Measurements from ENCODE around the gene ZNF33A. TPM values are rescaled to one million over a fixed set of nuclear protein-coding genes. Genes with fewer than 3 reads are reported as not detected.

ZNF33A gene
- total and polyA plus RNA-seq, 4 donors: 6.7 to 25.7 (median 13.1) TPM

DNA sequence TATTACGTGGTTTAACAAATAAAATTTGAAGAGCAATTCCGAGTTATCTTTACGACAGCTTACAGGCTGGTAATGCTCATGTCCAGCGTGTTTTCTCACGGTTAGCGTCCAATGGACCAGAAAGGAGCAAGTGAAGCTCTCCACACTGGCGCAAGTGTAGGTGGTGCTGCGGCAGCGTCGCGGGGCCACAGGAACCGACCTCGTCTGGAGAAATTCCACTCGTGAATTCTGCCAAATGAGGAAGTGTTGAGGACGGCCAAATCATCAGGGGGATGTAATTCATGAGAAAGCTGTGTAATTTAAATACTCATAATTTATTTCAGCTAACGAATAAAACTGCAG is 83.3 kb downstream of the ZNF33A start:
- peak overlapping the region; percentile 29 to 82 for H3K9ac ChIP-seq (ENCODE audit: low read depth in 1 of 2, low read length in 2 of 2)
- H3K4me1 ChIP-seq (ENCODE audit: control insufficient read depth in 4 of 4, insufficient read depth in 4 of 4, low read length in 3 of 4): peaks cover 0 to 12% (median 8%) of the 10 kb centered on the region in 4 donors
- H3K4me3 ChIP-seq (ENCODE audit: low read depth in 1 of 3, low read length in 3 of 3): peak overlapping the region; percentile 76 to 96 (median 90)
- peak overlapping the region; percentile 53 to 94 for H3K27ac ChIP-seq (ENCODE audit: low read depth in 1 of 2, low read length in 2 of 2)
- TF ChIP-seq HNF4A (conservative IDR thresholded peaks at IDR 0.05): no peak
- TF ChIP-seq, protein P1, sequence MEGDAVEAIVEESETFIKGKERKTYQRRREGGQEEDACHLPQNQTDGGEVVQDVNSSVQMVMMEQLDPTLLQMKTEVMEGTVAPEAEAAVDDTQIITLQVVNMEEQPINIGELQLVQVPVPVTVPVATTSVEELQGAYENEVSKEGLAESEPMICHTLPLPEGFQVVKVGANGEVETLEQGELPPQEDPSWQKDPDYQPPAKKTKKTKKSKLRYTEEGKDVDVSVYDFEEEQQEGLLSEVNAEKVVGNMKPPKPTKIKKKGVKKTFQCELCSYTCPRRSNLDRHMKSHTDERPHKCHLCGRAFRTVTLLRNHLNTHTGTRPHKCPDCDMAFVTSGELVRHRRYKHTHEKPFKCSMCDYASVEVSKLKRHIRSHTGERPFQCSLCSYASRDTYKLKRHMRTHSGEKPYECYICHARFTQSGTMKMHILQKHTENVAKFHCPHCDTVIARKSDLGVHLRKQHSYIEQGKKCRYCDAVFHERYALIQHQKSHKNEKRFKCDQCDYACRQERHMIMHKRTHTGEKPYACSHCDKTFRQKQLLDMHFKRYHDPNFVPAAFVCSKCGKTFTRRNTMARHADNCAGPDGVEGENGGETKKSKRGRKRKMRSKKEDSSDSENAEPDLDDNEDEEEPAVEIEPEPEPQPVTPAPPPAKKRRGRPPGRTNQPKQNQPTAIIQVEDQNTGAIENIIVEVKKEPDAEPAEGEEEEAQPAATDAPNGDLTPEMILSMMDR (IDR thresholded peaks at IDR 0.05; ENCODE audit: low read depth, low read length, missing input control): peak; percentile 16
- no peaks in the 10 kb centered on the region for H3K27me3 ChIP-seq (ENCODE audit: control insufficient read depth in 4 of 4, insufficient read depth in 4 of 4, low read length in 3 of 4)
- H3K36me3 ChIP-seq (ENCODE audit: control insufficient read depth in 4 of 4, insufficient read depth in 3 of 4, low read depth in 1 of 4, low read length in 3 of 4): peaks cover 6 to 20% (median 18%) of the 10 kb centered on the region in 4 donors
- whole genome bisulfite sequencing: 12% methylated on average over 16 of the region's 16 CpGs
- H3K9me3 ChIP-seq (ENCODE audit: control insufficient read depth in 4 of 4, low read length in 3 of 4): no peaks in the 10 kb centered on the region
- no peak for DNase-seq (ENCODE audit: low spot score)

DNA sequence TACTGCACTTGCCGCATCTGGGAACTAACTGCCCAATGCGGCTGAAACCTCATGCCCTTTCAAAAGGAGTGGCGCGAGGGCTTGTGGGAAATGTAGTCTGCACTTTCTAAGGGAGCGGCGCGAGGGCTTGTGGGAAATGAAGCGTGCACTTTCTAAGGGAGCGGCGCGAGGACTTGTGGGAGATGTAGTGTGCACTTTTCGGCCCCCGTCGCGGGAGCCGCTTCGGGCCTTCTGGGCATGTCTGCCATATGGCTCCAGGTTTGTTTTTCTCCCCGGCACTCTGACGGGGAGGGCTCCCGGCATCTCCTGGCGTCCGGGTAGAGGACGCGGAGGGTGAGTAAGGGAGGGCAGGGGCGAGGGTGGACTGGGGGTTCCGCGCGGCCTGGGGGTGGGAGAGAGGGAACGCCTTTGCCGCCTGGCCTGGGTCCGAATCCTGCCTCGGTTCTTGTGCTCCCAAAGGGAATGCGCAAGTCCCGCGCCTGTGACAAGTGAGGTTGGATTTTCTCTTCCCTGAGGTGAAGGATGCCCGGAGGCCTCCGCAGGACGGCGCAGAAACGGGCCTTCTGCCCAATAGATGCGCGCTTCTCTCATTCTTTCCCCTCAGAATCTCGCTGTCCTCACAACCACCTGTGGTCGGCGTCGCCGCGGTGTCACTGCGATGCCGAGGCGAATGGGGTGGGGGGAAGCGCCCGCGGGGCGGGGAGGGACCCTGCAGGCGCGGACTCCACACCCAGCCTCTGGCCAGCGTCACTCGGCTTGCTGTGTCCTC is 83.9 kb downstream of the ZNF33A start, which contains the start of gene ZNF37A:
TSS of gene ZNF37A (plus strand) at position 180 of the 769 bp plus-strand sequence. CDS start 2,281 bp downstream, outside the sequence.
- H3K4me1 ChIP-seq (ENCODE audit: control insufficient read depth in 4 of 4, insufficient read depth in 4 of 4, low read length in 3 of 4): peaks cover 0 to 12% (median 8%) of the 10 kb centered on the region in 4 donors
- no peaks in the 10 kb centered on the region for H3K9me3 ChIP-seq (ENCODE audit: control insufficient read depth in 4 of 4, low read length in 3 of 4)
- H3K9ac ChIP-seq (ENCODE audit: low read depth in 1 of 2, low read length in 2 of 2): peak within 1 kb of the TSS; percentile 73 to 95
- peaks cover 6 to 22% (median 19%) of the 10 kb centered on the region in 4 donors for H3K36me3 ChIP-seq (ENCODE audit: control insufficient read depth in 4 of 4, insufficient read depth in 3 of 4, low read depth in 1 of 4, low read length in 3 of 4)
- under 1% methylated on average over 59 of the region's 59 CpGs for WGBS
- no peaks in the 10 kb centered on the region for H3K27me3 ChIP-seq (ENCODE audit: control insufficient read depth in 4 of 4, insufficient read depth in 4 of 4, low read length in 3 of 4)
- peak within 1 kb of the TSS; percentile 76 to 96 (median 90) for H3K4me3 ChIP-seq (ENCODE audit: low read depth in 1 of 3, low read length in 3 of 3)
- H3K27ac ChIP-seq (ENCODE audit: low read depth in 1 of 2, low read length in 2 of 2): peak within 1 kb of the TSS; percentile 86 to 94
- no peak for TF ChIP-seq HNF4G (IDR thresholded peaks at IDR 0.05)
- peak; percentile 34 for TF ChIP-seq NR2F2 (IDR thresholded peaks at IDR 0.05)
- peak; percentile 14 to 28 for TF ChIP-seq JUND (IDR thresholded peaks at IDR 0.05)
- TF ChIP-seq FOXA2 (IDR thresholded peaks at IDR 0.05): peak; percentile 29
- peak; percentile 50 to 58 for TF ChIP-seq RXRA (IDR thresholded peaks at IDR 0.05)
- TF ChIP-seq EGR1 (IDR thresholded peaks at IDR 0.05; ENCODE audit: low read depth in 2 of 2): peak in 1 of 2 donors; percentile 12
- no peak for TF ChIP-seq ATF3 (IDR thresholded peaks at IDR 0.05)
- TF ChIP-seq, protein P2, sequence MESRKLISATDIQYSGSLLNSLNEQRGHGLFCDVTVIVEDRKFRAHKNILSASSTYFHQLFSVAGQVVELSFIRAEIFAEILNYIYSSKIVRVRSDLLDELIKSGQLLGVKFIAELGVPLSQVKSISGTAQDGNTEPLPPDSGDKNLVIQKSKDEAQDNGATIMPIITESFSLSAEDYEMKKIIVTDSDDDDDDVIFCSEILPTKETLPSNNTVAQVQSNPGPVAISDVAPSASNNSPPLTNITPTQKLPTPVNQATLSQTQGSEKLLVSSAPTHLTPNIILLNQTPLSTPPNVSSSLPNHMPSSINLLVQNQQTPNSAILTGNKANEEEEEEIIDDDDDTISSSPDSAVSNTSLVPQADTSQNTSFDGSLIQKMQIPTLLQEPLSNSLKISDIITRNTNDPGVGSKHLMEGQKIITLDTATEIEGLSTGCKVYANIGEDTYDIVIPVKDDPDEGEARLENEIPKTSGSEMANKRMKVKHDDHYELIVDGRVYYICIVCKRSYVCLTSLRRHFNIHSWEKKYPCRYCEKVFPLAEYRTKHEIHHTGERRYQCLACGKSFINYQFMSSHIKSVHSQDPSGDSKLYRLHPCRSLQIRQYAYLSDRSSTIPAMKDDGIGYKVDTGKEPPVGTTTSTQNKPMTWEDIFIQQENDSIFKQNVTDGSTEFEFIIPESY (IDR thresholded peaks at IDR 0.05): peak; percentile 90
- peak; percentile 23 to 27 for TF ChIP-seq HNF4A (conservative IDR thresholded peaks at IDR 0.05)
- peak; percentile 44 for TF ChIP-seq SP1 (IDR thresholded peaks at IDR 0.05)
- peak; percentile 28 for TF ChIP-seq FOXA1 (IDR thresholded peaks at IDR 0.05)
- TF ChIP-seq, protein P3, sequence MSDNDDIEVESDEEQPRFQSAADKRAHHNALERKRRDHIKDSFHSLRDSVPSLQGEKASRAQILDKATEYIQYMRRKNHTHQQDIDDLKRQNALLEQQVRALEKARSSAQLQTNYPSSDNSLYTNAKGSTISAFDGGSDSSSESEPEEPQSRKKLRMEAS (IDR thresholded peaks at IDR 0.05): peak; percentile 99
- TF ChIP-seq YY1 (IDR thresholded peaks at IDR 0.05): peak; percentile 94
- TF ChIP-seq REST (IDR thresholded peaks at IDR 0.05): peak; percentile 79
- TF ChIP-seq TAF1 (conservative IDR thresholded peaks at IDR 0.05): peak; percentile 86
- TF ChIP-seq, protein P1 (IDR thresholded peaks at IDR 0.05; ENCODE audit: low read depth, low read length, missing input control): no peak
- TF ChIP-seq GABPA (IDR thresholded peaks at IDR 0.05 in 1 of 2, conservative IDR thresholded peaks at IDR 0.05 in 1 of 2): peak in 1 of 2 donors; percentile 50
- peak; percentile 46 to 62 for TF ChIP-seq RAD21 (IDR thresholded peaks at IDR 0.05)
- peak; percentile 91 for DNase-seq (ENCODE audit: low spot score)
